GM12873 (cell line): ENCODE data around the gene CAMK4.

Experiments
- TF ChIP-seq, protein P1 (sequence below): IDR thresholded peaks from 2 replicates; pipeline ENCODE4 v1.5.1; 2012; ENCODE audit warnings: low read depth, mild to moderate bottlenecking, moderate library complexity, low read length, control low read depth; ENCODE audit not compliant: insufficient read depth; ENCODE audit errors: missing control alignments

CAMK4 gene

DNA sequence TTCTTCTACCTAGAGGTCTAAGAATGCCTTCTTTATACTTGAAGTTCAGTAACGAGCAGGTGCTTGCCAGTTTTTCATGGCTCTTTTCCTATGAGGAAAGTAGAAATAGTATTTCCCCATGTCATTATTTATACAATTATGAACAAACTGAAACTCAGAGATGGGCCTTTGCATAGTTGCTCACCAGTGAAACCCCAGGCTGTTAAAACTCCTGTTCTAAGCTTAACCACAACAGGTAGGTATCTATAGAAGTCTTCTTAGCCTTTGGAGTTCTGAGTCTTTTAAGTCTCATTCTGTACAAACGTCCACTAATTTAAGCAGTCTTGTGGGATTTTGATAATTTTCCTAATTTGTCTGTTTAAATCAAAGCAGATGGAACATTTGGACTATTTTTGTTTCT, 198.1 kb downstream of the CAMK4 start:
- TF ChIP-seq, protein P1, sequence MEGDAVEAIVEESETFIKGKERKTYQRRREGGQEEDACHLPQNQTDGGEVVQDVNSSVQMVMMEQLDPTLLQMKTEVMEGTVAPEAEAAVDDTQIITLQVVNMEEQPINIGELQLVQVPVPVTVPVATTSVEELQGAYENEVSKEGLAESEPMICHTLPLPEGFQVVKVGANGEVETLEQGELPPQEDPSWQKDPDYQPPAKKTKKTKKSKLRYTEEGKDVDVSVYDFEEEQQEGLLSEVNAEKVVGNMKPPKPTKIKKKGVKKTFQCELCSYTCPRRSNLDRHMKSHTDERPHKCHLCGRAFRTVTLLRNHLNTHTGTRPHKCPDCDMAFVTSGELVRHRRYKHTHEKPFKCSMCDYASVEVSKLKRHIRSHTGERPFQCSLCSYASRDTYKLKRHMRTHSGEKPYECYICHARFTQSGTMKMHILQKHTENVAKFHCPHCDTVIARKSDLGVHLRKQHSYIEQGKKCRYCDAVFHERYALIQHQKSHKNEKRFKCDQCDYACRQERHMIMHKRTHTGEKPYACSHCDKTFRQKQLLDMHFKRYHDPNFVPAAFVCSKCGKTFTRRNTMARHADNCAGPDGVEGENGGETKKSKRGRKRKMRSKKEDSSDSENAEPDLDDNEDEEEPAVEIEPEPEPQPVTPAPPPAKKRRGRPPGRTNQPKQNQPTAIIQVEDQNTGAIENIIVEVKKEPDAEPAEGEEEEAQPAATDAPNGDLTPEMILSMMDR: no peak

DNA sequence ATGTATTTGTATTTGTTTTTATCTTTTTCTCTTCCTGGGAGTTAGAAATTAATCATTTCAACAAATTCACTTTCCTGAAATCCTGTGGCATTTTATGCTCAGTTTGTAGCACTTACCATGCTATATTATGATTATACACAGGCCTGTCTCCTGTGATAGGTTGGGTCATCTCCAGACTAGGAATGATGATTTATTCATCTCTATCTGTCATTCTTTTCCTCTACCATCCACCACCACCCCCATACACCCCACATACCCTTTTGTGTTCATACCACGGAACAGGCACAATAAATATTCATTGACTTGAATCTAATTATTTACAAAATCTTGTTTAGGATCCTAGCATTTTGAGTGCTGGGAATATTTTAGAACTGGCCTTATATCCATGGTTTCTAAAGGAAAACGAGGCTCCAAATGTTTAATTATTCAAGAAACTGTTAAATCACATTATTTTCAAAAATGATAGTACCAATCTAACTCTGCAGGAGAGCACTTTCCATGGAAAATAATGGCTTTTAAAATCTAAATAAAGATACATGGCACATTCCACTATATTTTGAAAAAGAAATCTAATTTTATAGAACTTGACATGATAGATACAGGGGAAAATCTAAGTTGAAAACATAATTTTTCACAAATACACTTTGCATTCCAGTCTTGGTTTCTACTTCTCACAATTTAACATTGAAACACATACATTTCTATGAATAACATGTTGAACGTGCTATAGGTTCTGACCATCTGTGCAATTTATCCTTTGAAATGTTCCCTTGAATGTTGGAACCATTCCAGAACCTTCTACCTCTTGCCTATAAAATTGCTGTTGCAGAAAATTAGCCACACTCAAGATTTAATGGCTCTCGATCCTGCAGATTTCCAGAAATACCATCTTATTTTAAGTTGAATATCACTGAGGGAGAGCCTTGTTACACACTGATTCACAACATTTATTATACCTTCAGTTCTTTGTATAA, 198.8 kb downstream of the CAMK4 start:
- TF ChIP-seq, protein P1: no peak

DNA sequence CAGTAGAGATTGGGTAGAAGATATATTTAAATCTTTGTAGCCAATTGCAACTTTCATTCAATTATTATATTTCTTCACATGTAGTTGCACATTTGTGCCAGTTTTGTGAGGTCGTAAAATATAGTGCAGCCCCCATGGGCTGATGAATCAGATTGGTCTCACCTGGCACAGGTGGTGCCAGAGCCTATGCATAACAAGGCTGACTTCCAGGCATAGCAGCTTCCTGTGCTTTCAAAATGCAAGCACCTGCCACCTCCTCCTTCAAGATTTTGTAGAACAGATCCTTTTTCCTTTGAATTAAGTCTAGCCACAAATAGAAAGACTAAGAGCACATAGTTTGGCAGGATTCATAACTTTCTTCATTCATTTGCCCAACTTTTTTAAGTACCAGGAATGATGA, 201.0 kb downstream of the CAMK4 start:
- TF ChIP-seq, protein P1: no peak

DNA sequence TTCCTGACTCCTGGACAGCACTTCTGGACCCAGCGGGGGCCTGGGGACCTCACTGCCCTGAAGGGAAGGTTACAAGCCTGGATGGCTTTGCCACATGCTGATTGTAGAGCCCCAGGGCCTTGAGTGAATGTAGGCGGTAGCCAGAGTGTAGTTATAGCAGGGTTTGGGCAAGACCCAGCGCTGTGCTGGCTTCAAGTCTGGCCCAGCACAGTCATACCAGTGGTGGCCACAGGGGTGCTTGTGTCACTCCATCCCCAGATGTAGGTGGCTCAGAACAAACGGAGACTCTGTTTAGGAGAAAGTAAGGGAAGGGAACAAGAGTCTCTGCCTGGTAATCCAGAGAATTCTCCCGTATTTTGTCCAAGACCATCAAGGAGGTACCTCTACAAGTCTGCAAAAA, 203.6 kb downstream of the CAMK4 start:
- TF ChIP-seq, protein P1: peak; percentile 7

DNA sequence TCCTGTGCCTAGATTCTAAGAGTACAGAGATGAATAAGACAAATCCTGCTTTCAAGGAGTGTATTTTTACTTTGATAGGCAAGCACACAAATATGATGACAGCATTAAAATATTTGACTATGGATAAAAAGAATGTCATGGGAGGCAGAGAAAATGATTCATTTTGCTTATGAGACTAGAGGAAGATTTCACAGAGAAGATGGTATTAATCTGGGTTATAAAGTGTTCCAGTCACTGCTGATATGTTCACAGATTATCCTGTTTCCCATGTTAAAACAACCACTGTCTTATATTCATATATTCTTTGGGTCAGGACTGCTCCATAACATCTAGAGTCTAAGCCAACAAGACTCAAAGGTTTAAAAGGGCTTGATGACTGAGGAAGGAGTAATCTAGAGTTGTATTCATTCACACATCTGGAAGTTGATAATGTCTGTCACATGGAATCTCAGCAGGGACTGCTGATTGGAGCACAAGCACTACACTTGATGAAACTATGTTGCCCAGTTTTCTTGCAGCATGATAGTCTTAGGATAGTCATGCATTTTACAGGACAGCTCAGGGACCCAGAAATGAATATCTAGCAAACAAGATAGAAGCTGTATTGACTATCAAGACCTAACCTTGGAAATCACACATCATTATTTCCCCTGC, 208.8 kb downstream of the CAMK4 start:
- TF ChIP-seq, protein P1: no peak

DNA sequence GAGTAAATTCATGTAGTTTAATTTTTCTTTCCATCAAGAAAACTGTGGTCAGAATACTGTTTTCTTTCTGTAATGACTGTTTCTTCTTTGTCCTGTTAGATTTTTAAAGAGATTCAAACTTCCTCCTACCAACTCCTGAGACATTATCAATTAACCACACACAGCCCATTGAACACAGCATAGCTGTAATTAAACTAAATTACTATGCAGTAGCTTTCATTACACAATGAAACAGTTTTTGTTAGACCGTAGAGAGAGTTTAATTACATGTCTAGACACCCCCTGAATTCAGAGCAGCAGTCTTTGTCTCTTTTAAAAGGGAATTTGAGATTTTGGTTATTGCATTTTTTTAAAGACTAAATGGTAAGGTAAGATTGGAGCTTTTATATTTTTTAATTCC, 210.6 kb downstream of the CAMK4 start:
- TF ChIP-seq, protein P1: no peak

DNA sequence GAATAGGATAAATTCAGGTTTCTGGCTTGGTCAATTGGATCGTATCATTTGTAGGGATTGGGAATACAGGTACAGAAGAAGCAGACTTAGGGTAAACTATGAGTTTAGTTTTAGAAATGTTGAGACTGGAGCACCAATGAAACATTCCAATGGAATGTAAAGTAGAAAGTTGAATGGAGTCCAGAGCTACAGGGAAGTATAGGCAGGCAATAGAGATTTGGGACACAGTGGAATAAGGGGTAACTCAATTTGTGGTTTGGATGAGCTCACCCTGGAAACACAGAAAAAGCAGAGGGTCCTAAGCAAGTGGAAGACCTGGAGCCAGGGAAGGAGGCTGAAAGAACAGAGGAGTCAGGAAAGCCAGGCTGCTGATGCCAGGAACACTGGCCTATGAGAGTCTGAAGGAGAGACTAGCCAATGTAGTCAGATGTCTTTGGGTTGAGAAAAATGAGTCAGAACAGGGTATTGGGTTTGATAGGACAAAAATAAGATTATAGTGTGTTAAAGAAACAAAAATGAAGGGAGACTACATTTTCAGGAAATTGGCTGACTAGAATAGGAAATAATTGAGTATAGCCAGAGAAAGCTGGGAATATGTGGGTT, 215.4 kb downstream of the CAMK4 start:
- TF ChIP-seq, protein P1: no peak
